Activated T-helper 1 cell treated with anti-CD3 and anti-CD28 coated beads, Interleukin-12 subunit alpha, Interleukin-12 subunit beta, Interleukin-2, Interleukin-4 antibody, amounts not matched to agents 30 ng/mL and 10 ng/mL and 1 ng/mL, durations not matched to agents 14 hours and 24 hours and 36 hours (primary cell): ENCODE data around the gene DCAF4L1. TPM values are rescaled to one million over a fixed set of nuclear protein-coding genes. Genes with fewer than 3 reads are reported as not detected.

Experiments used
- DNase-seq: peaks from one replicate; pipeline ENCODE4 v3.0.0; 2021; ENCODE audit warnings: low spot score
- H3K27ac Mint-ChIP-seq: one replicate; pipeline ENCODE4 v1.8.0; 2021; ENCODE audit warnings: mild to moderate bottlenecking, mixed read lengths
- H3K27me3 Mint-ChIP-seq: one replicate; pipeline ENCODE4 v1.8.0; 2022; ENCODE audit warnings: mild to moderate bottlenecking, moderate library complexity, mixed read lengths; ENCODE audit not compliant: insufficient read depth
- H3K36me3 Mint-ChIP-seq: one replicate; pipeline ENCODE4 v1.8.0; 2021; ENCODE audit warnings: low read depth, mixed read lengths
- H3K4me1 Mint-ChIP-seq: one replicate; pipeline ENCODE4 v1.8.0; 2021; ENCODE audit warnings: low read depth, mixed read lengths
- H3K4me3 Mint-ChIP-seq: one replicate; pipeline ENCODE4 v1.8.0; 2021; ENCODE audit warnings: mild to moderate bottlenecking, moderate library complexity, mixed read lengths
- H3K9me3 Mint-ChIP-seq: one replicate; pipeline ENCODE4 v1.8.0; 2021; ENCODE audit warnings: mixed read lengths
- intact Hi-C: fragments of 100-400 bp; cut with micrococcal nuclease; formaldehyde crosslinking; loops from one replicate; pipeline ENCODE4 v1.15.1; 2024
- total RNA-seq: library from RNA; stranded (reverse); gene quantifications from 2 replicates; pipeline ENCODE4 v1.2.3, GENCODE V29; 2022

DCAF4L1 gene
- 0.20 and 0.31 TPM in 2 replicates for total RNA-seq

DNA sequence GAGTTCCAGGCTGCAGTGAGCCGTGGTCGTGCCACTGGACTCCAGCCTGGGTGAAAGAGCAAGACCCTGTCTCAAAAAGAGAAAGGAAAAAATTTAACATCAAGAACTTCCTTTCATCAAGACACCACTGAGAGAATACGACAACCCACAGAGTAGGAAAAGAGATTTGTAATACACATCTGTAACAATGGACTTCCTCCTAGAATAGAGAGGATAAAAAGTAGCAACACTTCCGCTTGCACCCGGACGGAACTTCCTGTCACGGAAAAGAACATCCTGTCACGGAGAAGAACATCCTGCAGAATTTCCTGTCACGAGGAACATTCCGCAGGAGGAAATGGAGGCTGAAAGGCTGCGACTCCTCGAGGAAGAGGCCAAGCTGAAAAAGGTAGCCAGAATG, at the start of gene DCAF4L1:
Gene DCAF4L1 (plus strand): TSS at position 301 of the 400 bp plus-strand sequence. CDS start 37 bp downstream, at position 338.
- Mint-ChIP-seq H3K36me3 (no peaks in the 10 kb centered on the region), H3K27me3 (peaks cover 4% of the 10 kb centered on the region), H3K9me3 (no peaks in the 10 kb centered on the region), H3K27ac (no peak within 1 kb of the TSS), H3K4me1 (no peaks in the 10 kb centered on the region), H3K4me3 (no peak within 1 kb of the TSS)
- no peak for DNase-seq
- intact Hi-C loops, result no loop called here

DNA sequence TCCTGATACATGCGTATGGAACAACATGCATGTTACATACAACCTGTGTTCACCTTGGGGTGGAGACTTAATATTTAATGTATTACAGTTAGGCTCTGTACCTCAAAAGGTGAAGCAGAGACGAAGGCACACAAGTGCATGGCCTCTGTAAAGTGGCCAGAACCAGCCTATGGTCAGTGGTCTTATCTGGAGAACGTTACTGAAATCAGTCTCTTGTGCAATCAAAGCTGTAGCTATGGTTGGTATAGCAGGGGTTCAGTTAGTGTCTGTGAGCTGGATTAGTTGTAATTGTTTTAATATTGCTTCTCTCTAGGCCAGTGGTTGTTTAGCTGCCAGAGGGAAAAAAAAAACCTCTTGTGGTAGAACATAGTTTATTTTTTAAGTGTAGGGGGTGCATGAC, 48.6 kb upstream of the DCAF4L1 start:
- no peak overlapping the region for H3K4me3 Mint-ChIP-seq
- H3K9me3 Mint-ChIP-seq, result peaks cover 6% of the 10 kb centered on the region
- DNase-seq, result no peak
- intact Hi-C loops, result loop anchor here (10.0 kb wide), 1 partner anchor 722 kb away; the partner anchor contains the start of gene ATP8A1
- peaks cover 5% of the 10 kb centered on the region for H3K27me3 Mint-ChIP-seq
- H3K4me1 Mint-ChIP-seq, result peaks cover 41% of the 10 kb centered on the region
- peaks cover 18% of the 10 kb centered on the region for H3K36me3 Mint-ChIP-seq
- H3K27ac Mint-ChIP-seq, result no peak overlapping the region

GRCh38 chr4:41933997-41934503, 47.5 kb upstream of the DCAF4L1 start:
- Mint-ChIP-seq H3K4me1 (peaks cover 50% of the 10 kb centered on the region), H3K4me3 (peak overlapping the region; percentile 99), H3K27ac (peak overlapping the region; percentile 93), H3K36me3 (peaks cover 24% of the 10 kb centered on the region), H3K9me3 (peaks cover 6% of the 10 kb centered on the region), H3K27me3 (no peaks in the 10 kb centered on the region)
- no peak for DNase-seq
- intact Hi-C loops, result loop anchor here (10.0 kb wide), 1 partner anchor 721 kb away; the partner anchor contains the start of gene ATP8A1

DNA sequence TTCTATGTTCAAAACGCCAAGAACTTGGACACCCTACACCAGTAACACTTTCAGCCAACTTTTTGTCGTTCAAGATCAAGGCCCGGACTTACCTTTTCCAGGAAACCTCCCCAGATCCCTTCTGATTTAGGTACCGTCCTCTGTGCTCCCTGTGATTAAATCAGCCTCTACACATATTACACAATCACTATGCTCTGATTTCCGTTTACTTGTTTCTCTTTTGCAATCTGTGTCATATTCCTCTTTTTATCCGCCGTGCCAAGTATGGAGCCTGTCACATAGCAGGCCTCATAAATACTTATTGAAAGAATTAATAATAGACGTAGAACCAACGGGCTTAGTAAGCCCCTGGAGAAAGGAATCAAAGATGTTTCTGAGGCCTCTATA, 47.0 kb upstream of the DCAF4L1 start:
- peak overlapping the region; percentile 99 for H3K4me3 Mint-ChIP-seq
- no peaks in the 10 kb centered on the region for H3K27me3 Mint-ChIP-seq
- peaks cover 54% of the 10 kb centered on the region for H3K4me1 Mint-ChIP-seq
- H3K9me3 Mint-ChIP-seq, result peaks cover 6% of the 10 kb centered on the region
- H3K27ac Mint-ChIP-seq, result peak overlapping the region; percentile 93
- intact Hi-C loops, result loop anchor here (10.0 kb wide), 1 partner anchor 720 kb away; the partner anchor contains the start of gene ATP8A1
- no peak for DNase-seq
- peaks cover 28% of the 10 kb centered on the region for H3K36me3 Mint-ChIP-seq

GRCh38 chr4:41934901-41935651, 46.5 kb upstream of the DCAF4L1 start, which contains the start of gene TMEM33:
TSS of gene TMEM33 (plus strand) at chr4:41935429. CDS start at chr4:41935485, 56 bp downstream.
- peaks cover 32% of the 10 kb centered on the region for H3K36me3 Mint-ChIP-seq
- H3K27me3 Mint-ChIP-seq, result no peaks in the 10 kb centered on the region
- peak within 1 kb of the TSS; percentile 93 for H3K27ac Mint-ChIP-seq
- intact Hi-C loops, result loop anchor here (1.0 to 10.0 kb wide), 3 partner anchors 55 to 1028 kb away; partner anchors contain the start of genes ATP8A1 and SLC30A9
- peaks cover 6% of the 10 kb centered on the region for H3K9me3 Mint-ChIP-seq
- peaks cover 60% of the 10 kb centered on the region for H3K4me1 Mint-ChIP-seq
- peak; percentile 69 for DNase-seq
- peak within 1 kb of the TSS; percentile 99 for H3K4me3 Mint-ChIP-seq

- peaks cover 33% of the 10 kb centered on the region for H3K36me3 Mint-ChIP-seq
- H3K9me3 Mint-ChIP-seq, result peaks cover 6% of the 10 kb centered on the region
- H3K27ac Mint-ChIP-seq, result peak overlapping the region; percentile 93
- H3K4me3 Mint-ChIP-seq, result peak overlapping the region; percentile 99
- no peak for DNase-seq
- intact Hi-C loops, result loop anchor here (1.0 to 10.0 kb wide), 3 partner anchors 55 to 1028 kb away; partner anchors contain the start of genes ATP8A1 and SLC30A9
- peaks cover 59% of the 10 kb centered on the region for H3K4me1 Mint-ChIP-seq
- H3K27me3 Mint-ChIP-seq, result no peaks in the 10 kb centered on the region
Observed at GRCh38 chr4:41935652-41936021, 45.9 kb upstream of the DCAF4L1 start.

- H3K27me3 Mint-ChIP-seq, result no peaks in the 10 kb centered on the region
- intact Hi-C loops, result loop anchor here (5.0 to 10.0 kb wide), 2 partner anchors 716 to 1032 kb away; partner anchors contain the start of gene ATP8A1
- peaks cover 6% of the 10 kb centered on the region for H3K9me3 Mint-ChIP-seq
- DNase-seq, result no peak
- H3K4me1 Mint-ChIP-seq, result peaks cover 56% of the 10 kb centered on the region
- no peak overlapping the region for H3K27ac Mint-ChIP-seq
- H3K36me3 Mint-ChIP-seq, result peaks cover 48% of the 10 kb centered on the region
- no peak overlapping the region for H3K4me3 Mint-ChIP-seq
Observed at GRCh38 chr4:41939016-41939626, 42.4 kb upstream of the DCAF4L1 start.

DNA sequence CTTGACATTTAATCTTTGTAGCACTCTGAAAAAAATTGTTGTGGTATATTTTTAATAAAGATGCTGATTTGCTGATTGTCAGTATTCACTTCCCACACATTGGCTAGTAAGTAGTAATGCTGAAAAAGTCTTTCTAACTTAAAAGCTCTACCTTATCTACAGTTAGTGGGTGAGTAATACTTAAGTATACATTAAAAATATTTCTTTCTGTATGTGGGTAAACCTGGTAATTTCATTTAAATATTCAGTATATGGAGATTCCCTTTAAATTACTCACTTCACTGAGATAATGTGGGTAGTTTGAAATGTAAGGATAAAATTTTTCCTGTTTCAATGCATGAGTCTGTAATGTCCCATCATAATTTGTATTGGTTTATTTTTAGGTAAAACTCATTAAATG, 40.7 kb upstream of the DCAF4L1 start:
- no peaks in the 10 kb centered on the region for H3K27me3 Mint-ChIP-seq
- DNase-seq, result no peak
- intact Hi-C loops, result no loop called here
- peaks cover 42% of the 10 kb centered on the region for H3K4me1 Mint-ChIP-seq
- no peaks in the 10 kb centered on the region for H3K9me3 Mint-ChIP-seq
- H3K27ac Mint-ChIP-seq, result no peak overlapping the region
- peaks cover 41% of the 10 kb centered on the region for H3K36me3 Mint-ChIP-seq
- no peak overlapping the region for H3K4me3 Mint-ChIP-seq

GRCh38 chr4:41943506-41943905, 38.0 kb upstream of the DCAF4L1 start:
- DNase-seq, result no peak
- no peaks in the 10 kb centered on the region for H3K27me3 Mint-ChIP-seq
- intact Hi-C loops, result no loop called here
- no peaks in the 10 kb centered on the region for H3K9me3 Mint-ChIP-seq
- no peak overlapping the region for H3K27ac Mint-ChIP-seq
- H3K4me1 Mint-ChIP-seq, result peaks cover 21% of the 10 kb centered on the region
- peaks cover 35% of the 10 kb centered on the region for H3K36me3 Mint-ChIP-seq
- H3K4me3 Mint-ChIP-seq, result no peak overlapping the region

- no peaks in the 10 kb centered on the region for H3K27me3 Mint-ChIP-seq
- peaks cover 18% of the 10 kb centered on the region for H3K4me1 Mint-ChIP-seq
- no peak overlapping the region for H3K4me3 Mint-ChIP-seq
- peaks cover 32% of the 10 kb centered on the region for H3K36me3 Mint-ChIP-seq
- DNase-seq, result no peak
- H3K9me3 Mint-ChIP-seq, result no peaks in the 10 kb centered on the region
- H3K27ac Mint-ChIP-seq, result no peak overlapping the region
- intact Hi-C loops, result no loop called here
Observed at GRCh38 chr4:41944089-41944488, 37.5 kb upstream of the DCAF4L1 start.

DNA sequence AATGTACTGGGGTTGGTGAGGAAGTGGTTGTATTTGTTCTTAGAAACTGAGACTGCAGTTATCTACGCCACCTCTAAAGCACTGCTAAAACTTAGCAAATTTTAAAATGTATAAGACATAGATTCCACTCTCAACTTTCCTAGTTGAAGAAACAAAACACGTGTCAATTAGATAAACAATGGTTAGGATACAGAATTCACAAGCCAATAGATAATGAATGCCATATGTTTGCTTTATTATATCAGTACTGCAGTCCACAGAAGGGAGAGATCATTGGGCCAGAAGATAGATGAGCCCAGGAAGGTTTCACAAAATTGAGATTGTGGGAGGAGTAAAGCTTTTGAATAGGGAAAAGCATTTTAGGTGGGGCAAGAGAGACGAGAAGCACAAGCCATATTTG, 32.0 kb upstream of the DCAF4L1 start:
- no peak for DNase-seq
- peaks cover 39% of the 10 kb centered on the region for H3K36me3 Mint-ChIP-seq
- no peaks in the 10 kb centered on the region for H3K27me3 Mint-ChIP-seq
- intact Hi-C loops, result no loop called here
- H3K27ac Mint-ChIP-seq, result no peak overlapping the region
- H3K9me3 Mint-ChIP-seq, result no peaks in the 10 kb centered on the region
- H3K4me1 Mint-ChIP-seq, result peaks cover 16% of the 10 kb centered on the region
- H3K4me3 Mint-ChIP-seq, result no peak overlapping the region

GRCh38 chr4:41957634-41958033, 23.9 kb upstream of the DCAF4L1 start:
- Mint-ChIP-seq H3K4me1 (no peaks in the 10 kb centered on the region), H3K27me3 (no peaks in the 10 kb centered on the region), H3K27ac (no peak overlapping the region), H3K36me3 (peaks cover 17% of the 10 kb centered on the region), H3K9me3 (no peaks in the 10 kb centered on the region), H3K4me3 (no peak overlapping the region)
- intact Hi-C loops, result loop anchor here (2.0 to 10.0 kb wide), 3 partner anchors 33 to 325 kb away; partner anchors contain the start of gene SLC30A9
- no peak for DNase-seq

- no peak overlapping the region for H3K27ac Mint-ChIP-seq
- H3K36me3 Mint-ChIP-seq, result peaks cover 3% of the 10 kb centered on the region
- H3K27me3 Mint-ChIP-seq, result no peaks in the 10 kb centered on the region
- intact Hi-C loops, result no loop called here
- no peaks in the 10 kb centered on the region for H3K4me1 Mint-ChIP-seq
- H3K9me3 Mint-ChIP-seq, result peaks cover 4% of the 10 kb centered on the region
- no peak overlapping the region for H3K4me3 Mint-ChIP-seq
- DNase-seq, result no peak
Observed at GRCh38 chr4:41963105-41963504, 18.5 kb upstream of the DCAF4L1 start.
